Stomach (tissue), 9 donors: Measurements from ENCODE around the gene THSD4. TPM values are rescaled to one million over a fixed set of nuclear protein-coding genes. Genes with fewer than 3 reads are reported as not detected.

Source experiments
- DNase-seq, 2 donors: peaks; one replicate each; pipeline versions ENCODE4 v3.0.0 to v3.0.0-alpha.2; 2013 to 2019
- H3K27ac ChIP-seq, 5 donors: fragments of 200-600 bp in 4 of 5; sonication (generic) in 4 of 5; one replicate each; pipeline ENCODE4 v1.5.1; 2013 to 2019; ENCODE audit warnings: mild to moderate bottlenecking in 1 of 5, moderate library complexity in 1 of 5
- H3K27me3 ChIP-seq, 3 donors: fragments of 200-600 bp; sonication (generic); one replicate each; pipeline ENCODE4 v1.5.1; 2017 to 2019; ENCODE audit warnings: mixed run types in 1 of 3
- H3K36me3 ChIP-seq, 4 donors: fragments of 200-600 bp; sonication (generic); 1 replicate in 3 of 4; 2 replicates in 1 of 4; pipeline ENCODE4 v1.5.1; 2016 to 2019
- H3K4me1 ChIP-seq, 4 donors: fragments of 200-600 bp; sonication (generic); one replicate each; pipeline ENCODE4 v1.5.1; 2016 to 2019
- H3K4me3 ChIP-seq, 4 donors: fragments of 200-600 bp; sonication (generic) in 3 of 4; one replicate each; pipeline ENCODE4 v1.5.1; 2016 to 2019; ENCODE audit warnings: mild to moderate bottlenecking in 1 of 4
- H3K9me3 ChIP-seq, 4 donors: fragments of 200-600 bp; sonication (generic); one replicate each; pipeline ENCODE4 v1.5.1; 2016 to 2019
- EP300 ChIP-seq: sonication (generic); formaldehyde crosslinking; IDR thresholded peaks from one replicate; pipeline ENCODE4 v1.6.1; 2017; ENCODE audit warnings: antibody characterized with exemption
- POLR2A ChIP-seq, 4 donors: fragments of 450-650 bp; IDR thresholded peaks; one replicate each; pipeline ENCODE4 v1.6.1; 2016; ENCODE audit warnings: antibody characterized with exemption in 4 of 4, control low read depth in 2 of 4, mild to moderate bottlenecking in 1 of 4, moderate library complexity in 1 of 4
- POLR2AphosphoS5 ChIP-seq, 3 donors: sonication (generic); formaldehyde crosslinking; IDR thresholded peaks; one replicate each; pipeline ENCODE4 v1.6.1; 2016; ENCODE audit warnings: antibody characterized with exemption in 3 of 3
- WGBS, 5 donors: extraction: QIAGEN DNeasy Blood & Tissue Kit in 3 of 5; methylation state at CpG; one replicate each; pipeline versions ENCODE4 v1.1.5 to v1.1.7; 2013 to 2018; 5-methylcytosine and 5-hydroxymethylcytosine counted together
- intact Hi-C: fragments of 100-400 bp; cut with DNase I; formaldehyde crosslinking; loops from one replicate; pipeline ENCODE4 v1.15.1; 2023; ENCODE audit warnings: low total_unique reads
- polyA plus RNA-seq, 3 donors: library from polyadenylated mRNA; stranded (reverse); fragments of 200-250 nt; gene quantifications; one replicate each; pipeline ENCODE4 v1.2.3, GENCODE V29; 2013
- total RNA-seq, 5 donors: library from RNA; depleted of rRNA; stranded (reverse); fragments of >200 nt; gene quantifications; one replicate each; pipeline versions ENCODE4 v1.1.0 to v1.2.3, GENCODE V29; 2014 to 2016
- TF ChIP-seq, protein P1 (sequence below), 7 experiments: fragments of 450-650 bp in 4 of 7; fragments of 200-600 bp in 3 of 7; sonication (generic) in 3 of 7; IDR thresholded peaks; one replicate each; pipeline ENCODE4 v1.5.1; 2016 to 2019; ENCODE audit warnings: antibody characterized with exemption in 7 of 7, control low read depth in 2 of 7, mild to moderate bottlenecking in 1 of 7
- donor health status: healthy with polysubstance abuse.
- donor health status: Bipolar disorder and iron deficiency.
- donor health status: healthy.

THSD4 gene
- total and polyA plus RNA-seq, 8 donors: 1.8 to 79.4 (median 22.0) TPM

DNA sequence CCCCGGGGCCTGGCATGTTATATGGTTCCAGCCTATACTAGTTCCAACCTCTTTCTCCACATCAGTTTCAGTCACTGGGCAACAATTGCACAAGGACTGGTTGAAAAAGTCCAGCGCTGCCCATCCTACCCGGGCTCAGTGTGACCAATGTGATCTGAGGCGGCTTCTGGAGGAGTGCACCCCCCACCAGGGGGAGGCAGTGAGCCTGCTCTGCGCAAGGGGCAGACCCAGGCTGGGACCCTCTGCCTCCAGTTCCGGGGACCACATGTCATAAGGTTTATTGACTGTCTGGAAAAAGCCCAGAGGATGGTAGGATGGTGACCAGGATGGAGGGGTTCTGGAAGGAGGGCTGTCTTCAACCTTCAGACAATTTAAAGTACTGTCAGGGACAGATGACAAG lies 669.4 kb downstream of the THSD4 start:
- no peak for DNase-seq
- 69 to 76% (median 72%) methylated on average over 5 to 6 of the region's 6 CpGs for WGBS, 5 donors
- no peak overlapping the region for H3K27ac ChIP-seq
- no peaks in the 10 kb centered on the region for H3K36me3 ChIP-seq
- H3K9me3 ChIP-seq: no peaks in the 10 kb centered on the region
- H3K4me3 ChIP-seq: no peak overlapping the region
- H3K27me3 ChIP-seq: no peaks in the 10 kb centered on the region
- TF ChIP-seq, protein P1, sequence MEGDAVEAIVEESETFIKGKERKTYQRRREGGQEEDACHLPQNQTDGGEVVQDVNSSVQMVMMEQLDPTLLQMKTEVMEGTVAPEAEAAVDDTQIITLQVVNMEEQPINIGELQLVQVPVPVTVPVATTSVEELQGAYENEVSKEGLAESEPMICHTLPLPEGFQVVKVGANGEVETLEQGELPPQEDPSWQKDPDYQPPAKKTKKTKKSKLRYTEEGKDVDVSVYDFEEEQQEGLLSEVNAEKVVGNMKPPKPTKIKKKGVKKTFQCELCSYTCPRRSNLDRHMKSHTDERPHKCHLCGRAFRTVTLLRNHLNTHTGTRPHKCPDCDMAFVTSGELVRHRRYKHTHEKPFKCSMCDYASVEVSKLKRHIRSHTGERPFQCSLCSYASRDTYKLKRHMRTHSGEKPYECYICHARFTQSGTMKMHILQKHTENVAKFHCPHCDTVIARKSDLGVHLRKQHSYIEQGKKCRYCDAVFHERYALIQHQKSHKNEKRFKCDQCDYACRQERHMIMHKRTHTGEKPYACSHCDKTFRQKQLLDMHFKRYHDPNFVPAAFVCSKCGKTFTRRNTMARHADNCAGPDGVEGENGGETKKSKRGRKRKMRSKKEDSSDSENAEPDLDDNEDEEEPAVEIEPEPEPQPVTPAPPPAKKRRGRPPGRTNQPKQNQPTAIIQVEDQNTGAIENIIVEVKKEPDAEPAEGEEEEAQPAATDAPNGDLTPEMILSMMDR (IDR thresholded peaks at IDR 0.05): no peak
- TF ChIP-seq POLR2A (IDR thresholded peaks at IDR 0.05) (no peak), POLR2AphosphoS5 (IDR thresholded peaks at IDR 0.05) (no peak), EP300 (no peak)
- H3K4me1 ChIP-seq: peaks cover 0 to 9% (median 4%) of the 10 kb centered on the region in 4 donors
- intact Hi-C loops: no loop called here

DNA sequence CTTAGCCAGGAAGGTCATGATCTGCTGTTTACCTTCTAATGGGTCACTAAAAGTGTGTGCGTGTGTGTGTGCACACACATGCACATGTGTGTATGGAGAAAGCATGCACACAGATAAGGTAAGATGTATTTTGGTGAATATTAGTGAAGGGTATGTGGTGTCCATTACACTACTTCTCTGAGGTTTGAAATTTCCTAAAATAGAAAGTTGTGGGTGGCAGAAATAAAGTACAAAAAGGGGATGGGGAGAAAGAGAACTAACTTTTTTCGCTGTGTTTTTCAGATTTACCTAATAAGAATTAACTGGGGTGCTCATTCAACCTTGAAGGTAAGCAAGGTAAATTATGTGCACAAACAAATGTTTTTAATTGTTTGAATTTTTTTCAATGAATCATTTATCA lies 670.7 kb downstream of the THSD4 start:
- Histone ChIP-seq H3K9me3 (no peaks in the 10 kb centered on the region), H3K27me3 (no peaks in the 10 kb centered on the region), H3K27ac (no peak overlapping the region), H3K4me1 (no peaks in the 10 kb centered on the region), H3K4me3 (no peak overlapping the region), H3K36me3 (no peaks in the 10 kb centered on the region)
- intact Hi-C loops: no loop called here
- DNase-seq: no peak
- 80 to 89% (median 83%) methylated on average over 2 of the region's 2 CpGs for WGBS, 5 donors
- TF ChIP-seq, protein P1 (IDR thresholded peaks at IDR 0.05): no peak
- TF ChIP-seq EP300 (no peak), POLR2A (IDR thresholded peaks at IDR 0.05) (no peak), POLR2AphosphoS5 (IDR thresholded peaks at IDR 0.05) (no peak)

DNA sequence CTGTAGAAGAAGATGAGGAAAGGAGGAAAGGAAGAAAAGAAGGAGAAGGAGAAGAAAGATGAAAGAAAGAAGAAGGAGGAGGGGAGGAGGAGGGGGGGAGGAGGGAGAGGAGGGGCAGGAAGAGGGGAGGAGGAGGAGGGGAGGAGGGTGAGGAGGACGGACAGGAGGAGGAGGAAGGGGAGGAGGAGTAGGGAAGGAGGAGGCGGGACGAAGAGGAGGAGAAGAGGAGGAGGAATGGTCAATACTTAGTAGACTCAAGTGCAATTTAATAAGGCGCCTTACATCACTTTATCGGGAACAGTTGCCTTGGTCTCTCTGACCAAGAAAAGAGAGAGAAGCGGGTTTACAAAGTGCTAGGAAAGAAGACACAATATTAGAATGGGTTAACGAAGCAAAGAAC lies 671.4 kb downstream of the THSD4 start:
- 82 to 90% (median 85%) methylated on average over 7 of the region's 7 CpGs for WGBS, 5 donors
- no peak overlapping the region for H3K27ac ChIP-seq
- DNase-seq: no peak
- no peaks in the 10 kb centered on the region for H3K27me3 ChIP-seq
- intact Hi-C loops: no loop called here
- no peaks in the 10 kb centered on the region for H3K36me3 ChIP-seq
- no peak overlapping the region for H3K4me3 ChIP-seq
- no peak for TF ChIP-seq EP300
- TF ChIP-seq POLR2A (IDR thresholded peaks at IDR 0.05): no peak
- no peak for TF ChIP-seq POLR2AphosphoS5 (IDR thresholded peaks at IDR 0.05)
- TF ChIP-seq, protein P1 (IDR thresholded peaks at IDR 0.05): no peak
- H3K9me3 ChIP-seq: no peaks in the 10 kb centered on the region
- H3K4me1 ChIP-seq: no peaks in the 10 kb centered on the region

- Histone ChIP-seq H3K27me3 (no peaks in the 10 kb centered on the region), H3K9me3 (no peaks in the 10 kb centered on the region), H3K27ac (no peak overlapping the region), H3K4me3 (no peak overlapping the region), H3K36me3 (no peaks in the 10 kb centered on the region), H3K4me1 (no peaks in the 10 kb centered on the region)
- intact Hi-C loops: no loop called here
- TF ChIP-seq, protein P1 (IDR thresholded peaks at IDR 0.05): no peak
- TF ChIP-seq POLR2AphosphoS5 (IDR thresholded peaks at IDR 0.05) (no peak), EP300 (no peak), POLR2A (IDR thresholded peaks at IDR 0.05) (no peak)
- 72 to 82% (median 76%) methylated on average over 15 of the region's 15 CpGs for WGBS, 5 donors
- peak in 1 of 2 donors; percentile 2 for DNase-seq
Measured at GRCh38 chr15:71788646-71789579, 673.6 kb downstream of the THSD4 start.
